Brain microvascular endothelial cell (primary cell): ENCODE results near the gene CACNB1.

Experiments used
- DNase-seq: peaks from one replicate; pipeline ENCODE4 v3.0.0-alpha.2; 2020
- H3K27ac ChIP-seq: fragments of 250-450 bp; sonication (Bioruptor Pico); 2 replicates; pipeline ENCODE4 v1.5.1; 2020; ENCODE audit warnings: mild to moderate bottlenecking, moderate library complexity
- H3K27me3 ChIP-seq: fragments of 250-450 bp; sonication (Bioruptor Pico); replicated peaks from 2 replicates; pipeline ENCODE4 v1.5.1; 2020; ENCODE audit warnings: mild to moderate bottlenecking
- H3K36me3 ChIP-seq: fragments of 250-450 bp; sonication (Bioruptor Pico); replicated peaks from 2 replicates; pipeline ENCODE4 v1.5.1; 2020; ENCODE audit warnings: mild to moderate bottlenecking
- H3K4me3 ChIP-seq: 2 replicates; pipeline ENCODE4 v1.5.1; 2011; ENCODE audit warnings: low read depth, mild to moderate bottlenecking, control low read depth, low read length, moderate library complexity
- CTCF ChIP-seq: IDR thresholded peaks from 2 replicates; pipeline ENCODE4 v1.5.1; 2011; ENCODE audit warnings: low read depth, mild to moderate bottlenecking, moderate library complexity, low read length, control low read depth, inconsistent platforms; ENCODE audit errors: missing control alignments
- in situ Hi-C: cut with HindIII; loops from 2 replicates; pipeline ENCODE4 v1.10.0; 2017; ENCODE audit warnings: low sequenced_read_pairs, low pct_ligation_motif_present

The CACNB1 gene

DNA sequence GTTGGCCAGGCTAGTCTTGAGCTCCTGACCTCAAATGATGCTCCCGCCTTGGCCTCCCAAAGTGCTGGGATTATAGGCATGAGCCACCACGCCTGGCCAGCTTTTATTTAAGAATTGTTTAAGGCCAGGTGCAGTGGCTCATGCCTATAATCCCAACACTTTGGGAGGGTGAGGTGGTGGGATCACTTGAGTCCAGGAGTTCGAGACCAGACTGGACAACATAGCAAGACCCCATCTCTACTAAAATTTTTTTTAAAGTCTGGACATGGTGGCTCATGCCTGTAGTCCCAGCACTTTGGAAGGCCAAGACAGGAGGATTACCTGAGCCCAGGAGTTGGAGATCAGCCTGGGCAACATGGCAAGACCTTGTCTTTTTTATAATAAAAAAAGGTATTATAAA lies 51.2 kb downstream of the CACNB1 start:
- Histone ChIP-seq H3K27ac (no peak overlapping the region), H3K36me3 (no peaks in the 10 kb centered on the region), H3K27me3 (peaks cover 8% of the 10 kb centered on the region), H3K4me3 (no peak overlapping the region)
- DNase-seq = no peak
- in situ Hi-C loops = no loop called here
- TF ChIP-seq CTCF = no peak

- in situ Hi-C loops = no loop called here
- Histone ChIP-seq H3K36me3 (no peaks in the 10 kb centered on the region), H3K4me3 (no peak overlapping the region), H3K27ac (no peak overlapping the region), H3K27me3 (no peaks in the 10 kb centered on the region)
- no peak for TF ChIP-seq CTCF
- DNase-seq = no peak
Measured at GRCh38 chr17:39145143-39145542, 52.3 kb downstream of the CACNB1 start.

GRCh38 chr17:39144416-39144840 lies 53.0 kb downstream of the CACNB1 start:
- Histone ChIP-seq H3K4me3 (no peak overlapping the region), H3K27ac (no peak overlapping the region), H3K36me3 (no peaks in the 10 kb centered on the region), H3K27me3 (no peaks in the 10 kb centered on the region)
- DNase-seq = no peak
- TF ChIP-seq CTCF = no peak
- in situ Hi-C loops = no loop called here

GRCh38 chr17:39143552-39144093 lies 53.8 kb downstream of the CACNB1 start:
- TF ChIP-seq CTCF = no peak
- in situ Hi-C loops = no loop called here
- Histone ChIP-seq H3K27ac (no peak overlapping the region), H3K4me3 (no peak overlapping the region), H3K36me3 (no peaks in the 10 kb centered on the region), H3K27me3 (no peaks in the 10 kb centered on the region)
- no peak for DNase-seq

DNA sequence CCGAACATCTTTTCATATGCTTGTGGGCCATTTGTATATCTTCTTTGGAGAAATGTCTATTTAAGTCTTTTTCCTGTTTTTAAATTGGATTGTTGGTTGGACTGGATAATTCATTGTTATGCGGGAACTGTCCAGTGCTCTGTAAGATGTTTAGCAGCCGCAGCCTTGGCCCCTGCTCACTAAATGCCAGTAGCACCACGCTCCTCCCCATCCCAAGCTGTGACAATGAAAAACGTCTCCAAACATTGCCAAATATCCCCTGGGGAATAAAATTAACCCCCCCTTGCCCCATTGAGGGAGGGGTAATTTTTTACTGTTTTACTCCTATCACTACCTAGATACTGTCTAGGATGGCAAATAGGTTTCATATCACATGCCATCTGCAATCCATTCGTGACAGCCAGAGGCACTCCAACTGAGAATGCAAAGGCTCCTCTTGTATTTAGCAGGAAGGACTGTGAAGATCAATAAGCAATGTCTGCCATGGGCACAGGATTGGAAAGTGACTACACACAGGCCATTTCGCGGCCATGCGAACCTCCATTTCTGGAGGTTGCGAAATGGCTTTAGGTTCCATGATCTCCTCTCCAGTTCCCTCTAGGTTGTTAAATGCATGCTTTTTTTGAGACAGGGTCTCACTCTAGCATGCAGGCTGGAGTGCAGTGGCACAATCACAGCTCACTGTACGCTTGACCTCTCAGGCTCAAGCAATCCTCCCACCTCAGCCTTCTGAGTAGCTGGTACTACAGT lies 55.4 kb downstream of the CACNB1 start:
- Histone ChIP-seq H3K27me3 (no peaks in the 10 kb centered on the region), H3K27ac (no peak overlapping the region), H3K4me3 (no peak overlapping the region), H3K36me3 (no peaks in the 10 kb centered on the region)
- TF ChIP-seq CTCF = no peak
- in situ Hi-C loops = no loop called here
- DNase-seq = no peak

- DNase-seq = no peak
- H3K4me3 ChIP-seq = no peak overlapping the region
- no peak overlapping the region for H3K27ac ChIP-seq
- no peaks in the 10 kb centered on the region for H3K27me3 ChIP-seq
- in situ Hi-C loops = no loop called here
- TF ChIP-seq CTCF = no peak
- H3K36me3 ChIP-seq = no peaks in the 10 kb centered on the region
Measured at GRCh38 chr17:39141294-39141693, 56.2 kb downstream of the CACNB1 start.
